HG03039 (cell line): ENCODE data around the gene VEPH1.

Experiments
- ATAC-seq: cut with Tn5 transposase; IDR thresholded peaks from one replicate; pipeline ENCODE4 v1.9.1; 2021; ENCODE audit warnings: mild to moderate bottlenecking, moderate library complexity; ENCODE audit not compliant: unreplicated experiment

The VEPH1 gene

DNA sequence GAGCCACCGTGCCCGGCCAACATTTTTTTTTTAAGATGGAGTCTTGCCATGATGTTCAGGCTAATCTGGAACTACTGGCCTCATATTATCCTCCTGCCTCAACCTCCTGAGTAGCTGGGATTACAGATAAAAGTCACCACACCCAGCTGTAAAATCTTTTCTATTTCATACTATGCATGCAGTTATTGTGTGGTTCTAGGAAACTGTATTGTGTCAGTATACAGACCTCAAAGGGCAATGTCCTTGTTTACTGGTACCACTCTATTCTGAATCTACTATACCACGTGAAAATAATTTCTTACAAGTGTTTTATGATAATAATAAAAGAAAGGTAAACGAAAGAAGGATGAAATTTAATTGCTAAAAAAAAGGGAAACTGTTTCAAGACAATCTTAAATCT, 190.0 kb downstream of the VEPH1 start:
- ATAC-seq, result no peak

GRCh38 chr3:157312376-157312745, 190.9 kb downstream of the VEPH1 start:
- no peak for ATAC-seq

DNA sequence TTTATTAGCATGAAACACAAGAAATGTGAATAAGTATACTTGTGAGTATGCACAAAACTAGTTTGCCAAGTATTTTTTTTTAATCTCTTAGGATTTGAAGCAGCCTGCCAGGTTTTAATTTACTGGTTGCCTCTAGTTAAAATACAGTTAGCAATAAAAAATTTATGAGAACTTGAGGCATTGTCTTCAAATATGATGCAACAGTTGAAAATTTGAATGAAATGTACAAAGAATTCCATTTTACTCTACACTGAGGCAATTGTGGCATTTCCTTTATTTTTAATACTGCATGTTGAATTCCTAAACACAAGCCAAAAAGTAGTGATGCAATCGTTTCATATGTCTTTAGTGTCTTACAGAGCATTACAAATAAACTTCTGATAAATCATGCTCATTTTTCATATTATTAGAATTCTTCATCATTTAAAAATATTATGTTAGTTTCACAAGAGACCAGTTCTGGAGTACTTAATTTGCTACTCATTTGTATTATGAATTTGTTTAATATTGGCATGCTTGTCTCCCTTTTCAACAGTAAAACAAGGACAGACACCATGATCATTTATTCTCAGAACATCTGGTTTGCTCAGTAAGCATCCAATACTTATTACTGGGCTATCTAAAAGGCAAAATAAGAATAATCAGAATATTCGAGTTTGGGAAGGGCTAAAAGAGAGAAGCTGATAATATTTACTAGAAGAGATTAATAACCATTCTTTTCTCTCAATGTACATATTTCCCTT, 191.4 kb downstream of the VEPH1 start:
- no peak for ATAC-seq

DNA sequence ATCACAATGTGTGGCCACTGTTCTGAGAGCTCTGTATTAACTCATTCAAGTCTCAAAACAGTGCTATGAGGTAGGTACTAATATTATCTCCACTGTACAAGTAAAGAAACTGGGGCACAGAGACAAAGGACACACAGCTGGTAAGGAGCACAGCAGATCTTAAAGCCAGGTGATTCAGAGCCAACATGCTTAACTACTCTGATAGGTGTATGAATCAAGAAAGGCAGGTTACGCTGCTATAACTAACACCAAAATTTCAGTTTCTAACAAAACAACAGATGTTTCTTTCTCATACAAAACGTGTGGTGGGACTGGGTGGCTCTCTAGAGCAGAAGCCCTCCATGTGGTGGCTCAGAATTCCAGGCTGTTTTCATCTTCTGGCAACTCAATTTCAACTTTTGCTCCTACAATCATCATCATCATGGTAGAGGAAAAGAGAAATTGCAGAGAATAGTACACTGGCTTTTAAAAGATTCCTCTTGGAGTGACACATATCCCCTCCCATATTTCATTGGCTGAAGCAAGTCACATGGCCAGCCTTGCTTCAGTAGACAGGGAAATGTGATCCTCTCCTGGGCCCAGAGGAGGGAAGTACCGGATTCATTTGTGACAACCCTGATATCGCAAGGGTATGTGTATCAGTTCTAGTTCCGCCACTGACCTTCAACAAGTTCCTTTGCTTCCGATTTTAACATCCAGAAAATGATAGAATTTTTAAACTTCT, 192.7 kb downstream of the VEPH1 start:
- ATAC-seq, result no peak

GRCh38 chr3:157306502-157306901, 196.7 kb downstream of the VEPH1 start:
- no peak for ATAC-seq

DNA sequence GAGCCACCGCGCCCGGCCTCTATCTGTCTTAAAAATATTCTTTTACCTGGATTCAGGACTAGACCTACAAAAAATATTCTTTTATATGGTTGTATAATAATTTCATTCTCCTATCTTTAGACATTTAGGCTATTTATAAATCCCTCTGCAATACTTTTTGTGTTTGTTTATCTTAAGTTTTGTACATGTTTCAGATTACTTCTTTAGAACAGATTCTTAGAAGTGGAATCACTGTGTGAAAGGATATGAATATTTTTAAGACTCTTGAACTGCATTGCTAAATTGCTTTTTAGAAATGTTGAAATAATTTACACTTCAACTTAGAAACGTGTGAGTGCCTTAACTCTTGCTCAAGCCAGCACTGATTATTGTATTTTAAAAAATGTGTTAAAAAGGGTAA, 197.8 kb downstream of the VEPH1 start:
- ATAC-seq, result no peak

GRCh38 chr3:157301755-157302154, 201.5 kb downstream of the VEPH1 start:
- ATAC-seq, result no peak

DNA sequence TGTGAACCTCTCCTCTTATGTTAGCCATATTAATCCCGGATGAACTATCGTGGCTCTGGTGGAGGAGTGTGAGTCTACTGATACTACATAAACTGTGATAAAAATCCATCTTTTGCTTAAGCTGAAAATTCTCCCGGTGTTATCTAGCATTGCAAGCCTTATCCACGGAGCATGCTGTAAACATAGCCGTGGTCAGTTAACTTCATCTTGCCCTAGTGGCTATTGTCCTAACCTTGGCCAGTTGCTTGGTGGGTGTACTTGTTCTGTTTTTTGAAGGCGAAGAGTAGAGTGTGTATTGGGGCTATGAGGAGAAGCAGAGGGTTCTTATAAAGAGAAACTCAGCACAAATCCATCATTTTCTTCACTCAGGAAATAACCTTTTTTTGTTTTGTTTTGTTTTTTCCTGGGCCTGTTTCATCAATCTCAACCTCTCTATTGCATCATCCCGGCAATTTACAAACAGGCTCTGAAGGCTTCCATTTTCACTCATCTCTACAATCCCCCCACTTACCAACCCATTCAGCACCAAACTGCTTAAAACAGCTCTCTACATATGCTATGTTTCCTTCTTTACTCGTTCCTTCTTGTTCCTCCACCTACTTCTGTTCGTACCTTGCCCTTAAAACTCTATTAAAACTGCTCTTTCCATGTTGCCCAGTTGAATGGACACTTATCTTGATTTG, 202.1 kb downstream of the VEPH1 start:
- no peak for ATAC-seq

- ATAC-seq, result no peak
These were observed 203.1 kb downstream of the VEPH1 start for GRCh38 chr3:157300094-157300493.

DNA sequence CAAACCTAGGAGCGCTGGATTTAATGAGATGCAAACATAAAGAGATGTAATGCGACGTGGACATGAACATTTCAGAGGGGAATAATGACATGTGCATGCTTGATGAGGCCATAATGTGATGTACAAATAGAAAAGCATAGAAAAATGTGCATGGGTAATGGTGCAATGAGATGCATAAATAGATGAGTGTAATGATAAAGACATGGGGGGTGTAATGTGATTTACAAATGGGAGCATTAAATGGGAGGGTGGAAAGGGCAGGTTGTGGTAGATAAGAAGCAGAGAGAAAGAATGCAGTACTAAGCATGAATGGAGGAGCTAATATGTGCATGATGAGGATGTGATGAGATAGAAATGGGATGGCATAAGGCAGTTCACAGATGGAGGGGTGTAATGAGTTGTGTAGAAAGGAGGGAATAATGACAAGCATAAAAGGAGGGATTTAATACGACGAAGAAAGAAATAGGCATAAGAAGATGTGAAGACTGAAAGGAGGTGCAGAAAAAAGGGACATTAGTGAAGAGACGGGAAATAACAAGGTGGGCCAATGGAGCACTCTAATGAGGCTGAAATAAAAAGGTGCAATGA, 205.8 kb downstream of the VEPH1 start:
- ATAC-seq, result no peak

DNA sequence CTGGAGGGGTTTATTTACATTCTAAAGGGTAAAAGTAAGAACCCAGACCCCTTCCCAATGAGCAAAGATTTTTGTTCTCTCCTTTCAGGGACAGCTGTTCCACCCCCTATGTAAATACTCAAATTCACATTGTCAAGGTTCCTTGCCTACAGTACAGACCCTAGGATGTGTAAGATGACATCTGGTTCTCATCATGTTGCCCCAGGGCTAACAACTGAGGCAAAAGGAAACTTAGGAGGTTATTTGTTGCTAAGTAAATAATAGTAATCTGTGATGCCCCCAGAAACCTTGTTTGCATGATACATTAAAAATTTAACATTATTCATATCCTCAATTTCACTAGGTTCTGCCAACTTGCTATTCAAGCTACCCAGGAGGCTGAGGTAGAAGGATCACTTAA, 208.3 kb downstream of the VEPH1 start:
- no peak for ATAC-seq

- no peak for ATAC-seq
These were observed 208.7 kb downstream of the VEPH1 start for GRCh38 chr3:157294491-157294890.

GRCh38 chr3:157290766-157291165, 212.4 kb downstream of the VEPH1 start:
- ATAC-seq, result no peak

GRCh38 chr3:157285966-157286365, 217.2 kb downstream of the VEPH1 start:
- no peak for ATAC-seq

- ATAC-seq, result no peak
These were observed 218.1 kb downstream of the VEPH1 start for GRCh38 chr3:157285141-157285540.

DNA sequence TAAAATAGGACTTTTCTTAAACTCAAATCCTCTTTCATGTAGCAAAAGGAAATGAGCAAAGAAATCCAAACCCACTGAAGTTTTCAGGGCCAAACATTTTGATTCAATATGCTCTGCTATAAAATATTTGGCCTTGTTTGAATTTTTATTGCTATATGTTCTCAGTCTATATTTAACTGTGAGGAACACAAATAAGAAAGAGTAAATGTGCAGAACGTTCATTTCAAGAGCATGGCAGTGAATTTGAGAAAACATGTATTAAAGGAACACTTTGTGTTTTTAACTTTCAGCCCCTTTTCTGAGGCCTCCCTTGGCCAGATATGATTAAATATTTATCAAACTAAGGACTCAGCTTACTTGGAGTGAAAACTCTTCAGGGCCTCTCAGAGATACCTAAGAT, 218.5 kb downstream of the VEPH1 start:
- no peak for ATAC-seq

- ATAC-seq, result no peak
These were observed 220.7 kb downstream of the VEPH1 start for GRCh38 chr3:157282261-157283191.

DNA sequence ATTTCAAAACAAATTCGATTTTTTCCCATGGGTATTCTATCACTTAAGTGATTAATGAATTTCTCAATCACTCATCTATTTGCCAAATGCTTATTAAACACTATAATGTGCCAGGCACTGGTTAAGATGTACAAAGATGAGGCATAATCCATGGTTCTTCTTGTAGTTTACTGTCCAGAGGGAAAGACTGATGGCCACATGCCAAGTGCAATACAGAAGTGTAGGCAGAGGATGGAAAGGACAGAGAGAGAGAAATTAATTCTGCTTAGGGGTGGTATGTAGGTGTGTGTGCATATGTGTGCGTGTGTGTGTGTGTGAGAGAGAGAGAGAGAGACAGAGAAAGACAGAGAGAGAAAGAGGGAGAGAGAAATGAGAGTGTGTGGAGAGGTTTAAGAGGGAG, 222.4 kb downstream of the VEPH1 start:
- no peak for ATAC-seq

GRCh38 chr3:157280354-157280753, 222.9 kb downstream of the VEPH1 start:
- ATAC-seq, result no peak

DNA sequence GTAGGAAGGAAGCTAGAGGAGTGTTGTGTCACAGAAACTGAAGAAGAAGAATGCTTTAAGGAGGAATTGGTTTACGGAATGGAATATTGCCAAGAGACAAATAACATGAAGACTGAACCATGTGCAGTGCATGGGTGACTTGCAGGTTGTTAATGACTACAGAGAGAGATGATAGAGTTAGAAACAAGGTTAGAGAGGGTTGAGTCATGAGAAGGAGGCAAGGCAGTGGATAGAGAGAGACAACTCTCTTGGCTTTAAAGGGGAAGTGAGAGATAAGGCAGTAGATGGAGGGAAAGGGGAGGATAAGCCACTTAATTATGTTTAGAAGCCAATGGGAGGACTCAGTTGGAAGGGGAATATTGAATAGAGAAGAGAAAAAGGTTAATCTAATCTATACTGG, 224.0 kb downstream of the VEPH1 start:
- no peak for ATAC-seq

DNA sequence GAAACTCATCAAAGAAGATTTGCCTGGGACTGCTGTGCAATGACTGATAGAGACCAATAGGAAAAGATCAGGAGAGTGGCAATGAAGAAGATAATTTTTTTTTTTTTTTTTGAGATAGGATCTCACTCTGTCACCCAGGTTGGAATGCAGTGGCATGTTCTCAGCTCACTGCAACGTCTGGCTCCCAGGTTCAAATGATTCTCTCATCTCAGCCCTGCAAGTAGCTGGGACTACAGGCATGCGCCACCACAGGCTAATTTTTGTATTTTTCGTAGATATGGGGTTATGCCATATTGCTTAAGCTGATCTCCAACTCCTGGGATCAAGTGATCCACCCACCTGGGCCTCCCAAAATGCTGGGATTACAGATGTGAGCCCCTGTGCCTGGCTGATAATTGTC, 226.4 kb downstream of the VEPH1 start:
- no peak for ATAC-seq
